Brain microvascular endothelial cell (primary cell): ENCODE results near the gene DNAH11.

Source experiments
- DNase-seq: peaks from one replicate; pipeline ENCODE4 v3.0.0-alpha.2; 2020
- H3K27ac ChIP-seq: fragments of 250-450 bp; sonication (Bioruptor Pico); 2 replicates; pipeline ENCODE4 v1.5.1; 2020; ENCODE audit warnings: mild to moderate bottlenecking, moderate library complexity
- H3K27me3 ChIP-seq: fragments of 250-450 bp; sonication (Bioruptor Pico); replicated peaks from 2 replicates; pipeline ENCODE4 v1.5.1; 2020; ENCODE audit warnings: mild to moderate bottlenecking
- H3K36me3 ChIP-seq: fragments of 250-450 bp; sonication (Bioruptor Pico); replicated peaks from 2 replicates; pipeline ENCODE4 v1.5.1; 2020; ENCODE audit warnings: mild to moderate bottlenecking
- H3K4me3 ChIP-seq: 2 replicates; pipeline ENCODE4 v1.5.1; 2011; ENCODE audit warnings: low read depth, mild to moderate bottlenecking, control low read depth, low read length, moderate library complexity
- CTCF ChIP-seq: IDR thresholded peaks from 2 replicates; pipeline ENCODE4 v1.5.1; 2011; ENCODE audit warnings: low read depth, mild to moderate bottlenecking, moderate library complexity, low read length, control low read depth, inconsistent platforms; ENCODE audit errors: missing control alignments
- in situ Hi-C: cut with HindIII; loops from 2 replicates; pipeline ENCODE4 v1.10.0; 2017; ENCODE audit warnings: low sequenced_read_pairs, low pct_ligation_motif_present

DNAH11 gene

GRCh38 chr7:21733837-21734236 lies 191.0 kb downstream of the DNAH11 start:
- TF ChIP-seq CTCF = no peak
- in situ Hi-C loops = no loop called here
- H3K36me3 ChIP-seq = no peaks in the 10 kb centered on the region
- no peaks in the 10 kb centered on the region for H3K27me3 ChIP-seq
- H3K27ac ChIP-seq = no peak overlapping the region
- H3K4me3 ChIP-seq = no peak overlapping the region
- no peak for DNase-seq

- H3K27ac ChIP-seq = no peak overlapping the region
Observed at GRCh38 chr7:21743493-21743892, 200.7 kb downstream of the DNAH11 start.

GRCh38 chr7:21746949-21747348 lies 204.1 kb downstream of the DNAH11 start:
- no peak for DNase-seq
- no peak for TF ChIP-seq CTCF
- no peak overlapping the region for H3K4me3 ChIP-seq
- no peak overlapping the region for H3K27ac ChIP-seq
- in situ Hi-C loops = no loop called here
- H3K36me3 ChIP-seq = no peaks in the 10 kb centered on the region
- H3K27me3 ChIP-seq = no peaks in the 10 kb centered on the region

More at GRCh38 chr7:21743493-21743892, 200.7 kb downstream of the DNAH11 start:
- no peaks in the 10 kb centered on the region for H3K27me3 ChIP-seq
- no peak for TF ChIP-seq CTCF
- H3K36me3 ChIP-seq = no peaks in the 10 kb centered on the region
- no peak overlapping the region for H3K4me3 ChIP-seq
- in situ Hi-C loops = no loop called here
- DNase-seq = no peak

GRCh38 chr7:21747806-21748205 lies 205.0 kb downstream of the DNAH11 start:
- DNase-seq = no peak
- no peaks in the 10 kb centered on the region for H3K27me3 ChIP-seq
- in situ Hi-C loops = no loop called here
- H3K4me3 ChIP-seq = no peak overlapping the region
- no peaks in the 10 kb centered on the region for H3K36me3 ChIP-seq
- no peak for TF ChIP-seq CTCF
- H3K27ac ChIP-seq = no peak overlapping the region

GRCh38 chr7:21749378-21749777 lies 206.5 kb downstream of the DNAH11 start:
- DNase-seq = no peak
- no peak overlapping the region for H3K27ac ChIP-seq
- in situ Hi-C loops = no loop called here
- no peaks in the 10 kb centered on the region for H3K27me3 ChIP-seq
- H3K4me3 ChIP-seq = no peak overlapping the region
- TF ChIP-seq CTCF = no peak
- no peaks in the 10 kb centered on the region for H3K36me3 ChIP-seq

- Histone ChIP-seq H3K36me3 (no peaks in the 10 kb centered on the region), H3K4me3 (no peak overlapping the region), H3K27ac (no peak overlapping the region), H3K27me3 (no peaks in the 10 kb centered on the region)
- in situ Hi-C loops = no loop called here
- no peak for DNase-seq
- TF ChIP-seq CTCF = no peak
Observed at GRCh38 chr7:21753071-21753470, 210.2 kb downstream of the DNAH11 start.
